MM.1S (cell line): ENCODE data around the gene PHLDB2.

Source experiments
- DNase-seq: peaks from one replicate; pipeline ENCODE4 v3.0.0-alpha.2; 2015
- H2AFZ ChIP-seq: fragments of 300-600 bp; sonication (generic); 2 replicates; pipeline ENCODE4 v1.6.0; 2016; ENCODE audit warnings: antibody characterized with exemption, low read length
- H3F3A ChIP-seq: fragments of 300-600 bp; sonication (generic); 2 replicates; pipeline ENCODE4 v1.6.1; 2016; ENCODE audit warnings: mild to moderate bottlenecking, antibody characterized with exemption, low read length, moderate library complexity, mixed read lengths; ENCODE audit not compliant: insufficient read depth
- H3K27ac ChIP-seq: fragments of 300-600 bp; sonication (generic); 2 replicates; pipeline ENCODE4 v1.5.1; 2016; ENCODE audit warnings: mild to moderate bottlenecking, low read length
- H3K27me3 ChIP-seq: fragments of 300-600 bp; sonication (generic); replicated peaks from 2 replicates; pipeline ENCODE4 v1.6.0; 2016; ENCODE audit warnings: low read length; ENCODE audit not compliant: insufficient read depth
- H3K36me3 ChIP-seq: fragments of 300-600 bp; sonication (generic); replicated peaks from 2 replicates; pipeline ENCODE4 v1.6.1; 2016; ENCODE audit warnings: mild to moderate bottlenecking, low read length, mixed read lengths; ENCODE audit not compliant: insufficient read depth
- H3K4me1 ChIP-seq: fragments of 300-600 bp; sonication (generic); 2 replicates; pipeline ENCODE4 v1.6.1; 2016; ENCODE audit warnings: low read length, mixed read lengths
- H3K4me2 ChIP-seq: fragments of 300-600 bp; sonication (generic); 2 replicates; pipeline ENCODE4 v1.6.0; 2016; ENCODE audit warnings: low read depth, low read length
- H3K4me3 ChIP-seq: fragments of 300-600 bp; sonication (generic); 2 replicates; pipeline ENCODE4 v1.5.1; 2016; ENCODE audit warnings: low read length, mixed read lengths
- H3K79me2 ChIP-seq: fragments of 300-600 bp; sonication (generic); 2 replicates; pipeline ENCODE4 v1.6.1; 2016; ENCODE audit warnings: mixed run types, low read length, mixed read lengths
- H3K9ac ChIP-seq: fragments of 300-600 bp; sonication (generic); 2 replicates; pipeline ENCODE4 v1.6.1; 2016; ENCODE audit warnings: low read length, mixed read lengths
- H3K9me2 ChIP-seq: fragments of 300-600 bp; sonication (generic); replicated peaks from 2 replicates; pipeline ENCODE4 v1.6.1; 2016; ENCODE audit warnings: mild to moderate bottlenecking, low read length, mixed read lengths; ENCODE audit not compliant: insufficient read depth
- H3K9me3 ChIP-seq: fragments of 300-600 bp; sonication (generic); replicated peaks from 2 replicates; pipeline ENCODE4 v1.6.1; 2016; ENCODE audit warnings: mild to moderate bottlenecking, low read length, mixed read lengths; ENCODE audit not compliant: insufficient read depth
- H4K20me1 ChIP-seq: fragments of 300-600 bp; sonication (generic); 2 replicates; pipeline ENCODE4 v1.6.1; 2016; ENCODE audit warnings: mild to moderate bottlenecking, low read length, moderate library complexity, mixed read lengths; ENCODE audit not compliant: insufficient read depth
- EZH2 ChIP-seq: fragments of 300-600 bp; sonication (generic); optimal IDR thresholded peaks from 2 replicates; pipeline ENCODE3; 2017; ENCODE audit warnings: low read depth, mild to moderate bottlenecking, antibody characterized with exemption, low read length, mixed read lengths
- EZH2phosphoT487 ChIP-seq: fragments of 300-600 bp; sonication (generic); IDR thresholded peaks from 2 replicates; pipeline ENCODE4 v1.6.1; 2018; ENCODE audit warnings: antibody characterized with exemption, low read length
- TF ChIP-seq, protein P1 (sequence below): fragments of 300-600 bp; sonication (generic); IDR thresholded peaks from 2 replicates; pipeline ENCODE4 v1.5.1; 2016; ENCODE audit warnings: antibody characterized with exemption, low read length, mixed read lengths

Gene PHLDB2

DNA sequence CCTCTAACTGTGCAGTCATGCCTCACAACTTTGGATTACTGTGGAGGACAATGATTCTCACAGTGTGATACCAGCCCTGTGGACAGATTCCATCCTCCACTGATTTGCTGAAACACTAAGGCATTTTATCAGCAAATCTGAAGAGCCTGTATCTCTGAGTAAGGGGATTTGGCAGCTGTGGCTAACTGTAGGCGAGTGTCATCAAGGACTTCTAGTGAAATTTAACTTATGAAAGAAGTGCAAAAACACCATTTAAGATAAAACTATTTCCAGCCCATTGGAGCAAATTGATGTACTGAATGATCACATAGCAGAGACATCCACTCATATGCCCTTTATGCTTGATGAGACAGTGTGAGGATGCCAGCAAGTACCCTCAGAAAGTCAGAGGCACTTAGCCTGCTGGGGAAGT lies 161.6 kb downstream of the PHLDB2 start:
- Histone ChIP-seq H3K27me3 (no peaks in the 10 kb centered on the region), H3K4me2 (no peak overlapping the region), H3K36me3 (no peaks in the 10 kb centered on the region), H3K4me3 (no peak overlapping the region), H2AFZ (no peak overlapping the region), H3K9me2 (no peaks in the 10 kb centered on the region), H3F3A (no peaks in the 10 kb centered on the region), H4K20me1 (no peaks in the 10 kb centered on the region), H3K9me3 (no peaks in the 10 kb centered on the region), H3K79me2 (no peaks in the 10 kb centered on the region), H3K9ac (no peak overlapping the region), H3K27ac (no peak overlapping the region), H3K4me1 (no peaks in the 10 kb centered on the region)
- TF ChIP-seq EZH2phosphoT487 (no peak), EZH2 (no peak)
- TF ChIP-seq, protein P1, sequence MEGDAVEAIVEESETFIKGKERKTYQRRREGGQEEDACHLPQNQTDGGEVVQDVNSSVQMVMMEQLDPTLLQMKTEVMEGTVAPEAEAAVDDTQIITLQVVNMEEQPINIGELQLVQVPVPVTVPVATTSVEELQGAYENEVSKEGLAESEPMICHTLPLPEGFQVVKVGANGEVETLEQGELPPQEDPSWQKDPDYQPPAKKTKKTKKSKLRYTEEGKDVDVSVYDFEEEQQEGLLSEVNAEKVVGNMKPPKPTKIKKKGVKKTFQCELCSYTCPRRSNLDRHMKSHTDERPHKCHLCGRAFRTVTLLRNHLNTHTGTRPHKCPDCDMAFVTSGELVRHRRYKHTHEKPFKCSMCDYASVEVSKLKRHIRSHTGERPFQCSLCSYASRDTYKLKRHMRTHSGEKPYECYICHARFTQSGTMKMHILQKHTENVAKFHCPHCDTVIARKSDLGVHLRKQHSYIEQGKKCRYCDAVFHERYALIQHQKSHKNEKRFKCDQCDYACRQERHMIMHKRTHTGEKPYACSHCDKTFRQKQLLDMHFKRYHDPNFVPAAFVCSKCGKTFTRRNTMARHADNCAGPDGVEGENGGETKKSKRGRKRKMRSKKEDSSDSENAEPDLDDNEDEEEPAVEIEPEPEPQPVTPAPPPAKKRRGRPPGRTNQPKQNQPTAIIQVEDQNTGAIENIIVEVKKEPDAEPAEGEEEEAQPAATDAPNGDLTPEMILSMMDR, result no peak
- DNase-seq, result no peak
